PFSK-1 (cell line): ENCODE results near the gene PCDHA12.
"Not testable (repeated sequence)": the region's sequence is repeated elsewhere in the genome, so short reads cannot be mapped to it uniquely, and the experiment has no call there.

Experiments used
- FOXP2 ChIP-seq: optimal IDR thresholded peaks from 2 replicates; pipeline ENCODE3; 2011; ENCODE audit warnings: borderline replicate concordance, control low read depth, inconsistent platforms; ENCODE audit not compliant: insufficient read depth; ENCODE audit errors: extremely low read length, extremely low read depth
- POLR2AphosphoS5 ChIP-seq: IDR thresholded peaks from 2 replicates; pipeline ENCODE4 v1.6.1; 2012; ENCODE audit warnings: low read depth, mild to moderate bottlenecking, control low read depth, low read length, moderate library complexity
- SIN3A ChIP-seq: IDR thresholded peaks from 2 replicates; pipeline ENCODE4 v1.6.1; 2012; ENCODE audit warnings: mild to moderate bottlenecking, low read length, moderate library complexity, borderline replicate concordance; ENCODE audit not compliant: insufficient read depth
- TAF1 ChIP-seq: IDR thresholded peaks from 2 replicates; pipeline ENCODE4 v1.6.1; 2012; ENCODE audit warnings: low read length, control low read depth, borderline replicate concordance; ENCODE audit not compliant: insufficient read depth
- TF ChIP-seq, protein P1 (sequence below), 2 experiments: IDR thresholded peaks; 2 replicates each; pipeline versions ENCODE4 v1.6.1 to v1.8.0; 2011 to 2012; ENCODE audit warnings: low read depth in 2 of 2, low read length in 2 of 2, control low read depth in 1 of 2, inconsistent platforms in 1 of 2, mild to moderate bottlenecking in 1 of 2, moderate library complexity in 1 of 2; ENCODE audit not compliant: insufficient read depth in 1 of 2

The PCDHA12 gene

DNA sequence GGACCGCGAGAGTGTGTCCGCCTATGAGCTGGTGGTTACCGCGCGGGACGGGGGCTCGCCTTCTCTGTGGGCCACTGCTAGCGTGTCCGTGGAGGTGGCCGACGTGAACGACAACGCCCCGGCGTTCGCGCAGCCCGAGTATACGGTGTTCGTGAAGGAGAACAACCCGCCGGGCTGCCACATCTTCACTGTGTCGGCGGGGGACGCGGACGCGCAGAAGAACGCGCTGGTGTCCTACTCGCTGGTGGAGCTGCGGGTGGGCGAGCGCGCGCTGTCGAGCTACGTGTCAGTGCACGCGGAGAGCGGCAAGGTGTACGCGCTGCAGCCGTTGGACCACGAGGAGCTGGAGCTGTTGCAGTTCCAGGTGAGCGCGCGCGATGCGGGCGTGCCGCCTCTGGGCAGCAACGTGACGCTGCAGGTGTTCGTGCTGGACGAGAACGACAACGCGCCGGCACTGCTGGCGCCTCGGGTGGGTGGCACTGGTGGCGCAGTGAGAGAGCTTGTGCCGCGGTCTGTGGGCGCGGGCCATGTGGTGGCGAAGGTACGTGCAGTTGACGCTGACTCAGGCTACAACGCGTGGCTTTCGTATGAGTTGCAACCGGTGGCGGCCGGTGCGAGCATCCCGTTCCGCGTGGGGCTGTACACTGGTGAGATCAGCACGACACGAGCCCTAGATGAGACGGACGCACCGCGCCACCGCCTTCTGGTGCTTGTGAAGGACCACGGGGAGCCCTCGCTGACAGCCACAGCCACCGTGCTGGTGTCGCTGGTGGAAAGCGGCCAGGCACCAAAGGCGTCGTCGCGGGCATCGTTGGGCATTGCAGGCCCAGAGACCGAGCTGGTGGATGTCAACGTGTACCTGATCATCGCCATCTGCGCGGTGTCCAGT is 39.2 kb upstream of the PCDHA12 start:
- TF ChIP-seq, protein P1, sequence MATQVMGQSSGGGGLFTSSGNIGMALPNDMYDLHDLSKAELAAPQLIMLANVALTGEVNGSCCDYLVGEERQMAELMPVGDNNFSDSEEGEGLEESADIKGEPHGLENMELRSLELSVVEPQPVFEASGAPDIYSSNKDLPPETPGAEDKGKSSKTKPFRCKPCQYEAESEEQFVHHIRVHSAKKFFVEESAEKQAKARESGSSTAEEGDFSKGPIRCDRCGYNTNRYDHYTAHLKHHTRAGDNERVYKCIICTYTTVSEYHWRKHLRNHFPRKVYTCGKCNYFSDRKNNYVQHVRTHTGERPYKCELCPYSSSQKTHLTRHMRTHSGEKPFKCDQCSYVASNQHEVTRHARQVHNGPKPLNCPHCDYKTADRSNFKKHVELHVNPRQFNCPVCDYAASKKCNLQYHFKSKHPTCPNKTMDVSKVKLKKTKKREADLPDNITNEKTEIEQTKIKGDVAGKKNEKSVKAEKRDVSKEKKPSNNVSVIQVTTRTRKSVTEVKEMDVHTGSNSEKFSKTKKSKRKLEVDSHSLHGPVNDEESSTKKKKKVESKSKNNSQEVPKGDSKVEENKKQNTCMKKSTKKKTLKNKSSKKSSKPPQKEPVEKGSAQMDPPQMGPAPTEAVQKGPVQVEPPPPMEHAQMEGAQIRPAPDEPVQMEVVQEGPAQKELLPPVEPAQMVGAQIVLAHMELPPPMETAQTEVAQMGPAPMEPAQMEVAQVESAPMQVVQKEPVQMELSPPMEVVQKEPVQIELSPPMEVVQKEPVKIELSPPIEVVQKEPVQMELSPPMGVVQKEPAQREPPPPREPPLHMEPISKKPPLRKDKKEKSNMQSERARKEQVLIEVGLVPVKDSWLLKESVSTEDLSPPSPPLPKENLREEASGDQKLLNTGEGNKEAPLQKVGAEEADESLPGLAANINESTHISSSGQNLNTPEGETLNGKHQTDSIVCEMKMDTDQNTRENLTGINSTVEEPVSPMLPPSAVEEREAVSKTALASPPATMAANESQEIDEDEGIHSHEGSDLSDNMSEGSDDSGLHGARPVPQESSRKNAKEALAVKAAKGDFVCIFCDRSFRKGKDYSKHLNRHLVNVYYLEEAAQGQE (IDR thresholded peaks at IDR 0.05; ENCODE audit: insufficient read depth in 1 of 2, low read depth in 2 of 2, low read length in 2 of 2): no peak
- TF ChIP-seq SIN3A (no peak), TAF1 (no peak), FOXP2 (no peak), POLR2AphosphoS5 (no peak)

DNA sequence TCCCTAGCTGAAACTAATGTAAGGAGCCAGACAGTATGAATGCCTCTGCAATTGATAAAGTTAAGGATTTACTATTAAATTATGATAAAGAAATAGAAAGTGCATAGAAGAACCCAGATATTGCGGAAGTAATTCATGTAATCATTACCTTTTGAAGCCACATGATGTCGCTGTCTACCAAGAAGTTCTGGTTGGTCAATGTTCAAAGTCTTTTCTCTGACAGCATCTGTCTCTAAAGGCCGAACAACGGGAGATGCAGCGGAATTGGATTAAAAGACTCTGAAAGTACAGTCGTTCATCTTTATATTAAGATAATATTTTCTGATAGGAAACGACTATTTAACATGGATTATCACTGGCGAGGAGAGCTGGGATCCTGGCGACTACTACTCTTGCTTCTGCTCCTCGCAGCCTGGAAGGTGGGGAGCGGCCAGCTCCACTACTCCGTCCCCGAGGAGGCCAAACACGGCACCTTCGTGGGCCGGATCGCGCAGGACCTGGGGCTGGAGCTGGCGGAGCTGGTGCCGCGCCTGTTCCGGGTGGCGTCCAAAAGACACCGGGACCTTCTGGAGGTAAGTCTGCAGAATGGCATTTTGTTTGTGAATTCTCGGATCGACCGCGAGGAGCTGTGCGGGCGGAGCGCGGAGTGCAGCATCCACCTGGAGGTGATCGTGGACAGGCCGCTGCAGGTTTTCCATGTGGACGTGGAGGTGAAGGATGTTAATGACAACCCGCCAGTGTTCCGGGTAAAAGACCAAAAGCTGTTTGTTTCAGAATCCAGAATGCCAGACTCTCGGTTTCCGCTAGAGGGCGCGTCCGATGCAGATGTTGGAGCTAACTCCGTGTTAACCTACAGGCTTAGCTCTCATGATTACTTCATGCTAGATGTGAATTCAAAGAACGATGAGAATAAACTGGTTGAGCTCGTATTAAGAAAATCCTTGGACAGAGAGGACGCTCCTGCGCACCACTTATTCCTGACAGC is 33.8 kb upstream of the PCDHA12 start, which contains the start of gene PCDHA8:
TSS of gene PCDHA8 (plus strand) at position 210 of the 985 bp plus-strand sequence. CDS start at position 345, 135 bp downstream.
- no peak for TF ChIP-seq TAF1
- no peak for TF ChIP-seq SIN3A
- TF ChIP-seq POLR2AphosphoS5: no peak
- TF ChIP-seq FOXP2: no peak
- TF ChIP-seq, protein P1 (IDR thresholded peaks at IDR 0.05; ENCODE audit: insufficient read depth in 1 of 2, low read depth in 2 of 2, low read length in 2 of 2): no peak

DNA sequence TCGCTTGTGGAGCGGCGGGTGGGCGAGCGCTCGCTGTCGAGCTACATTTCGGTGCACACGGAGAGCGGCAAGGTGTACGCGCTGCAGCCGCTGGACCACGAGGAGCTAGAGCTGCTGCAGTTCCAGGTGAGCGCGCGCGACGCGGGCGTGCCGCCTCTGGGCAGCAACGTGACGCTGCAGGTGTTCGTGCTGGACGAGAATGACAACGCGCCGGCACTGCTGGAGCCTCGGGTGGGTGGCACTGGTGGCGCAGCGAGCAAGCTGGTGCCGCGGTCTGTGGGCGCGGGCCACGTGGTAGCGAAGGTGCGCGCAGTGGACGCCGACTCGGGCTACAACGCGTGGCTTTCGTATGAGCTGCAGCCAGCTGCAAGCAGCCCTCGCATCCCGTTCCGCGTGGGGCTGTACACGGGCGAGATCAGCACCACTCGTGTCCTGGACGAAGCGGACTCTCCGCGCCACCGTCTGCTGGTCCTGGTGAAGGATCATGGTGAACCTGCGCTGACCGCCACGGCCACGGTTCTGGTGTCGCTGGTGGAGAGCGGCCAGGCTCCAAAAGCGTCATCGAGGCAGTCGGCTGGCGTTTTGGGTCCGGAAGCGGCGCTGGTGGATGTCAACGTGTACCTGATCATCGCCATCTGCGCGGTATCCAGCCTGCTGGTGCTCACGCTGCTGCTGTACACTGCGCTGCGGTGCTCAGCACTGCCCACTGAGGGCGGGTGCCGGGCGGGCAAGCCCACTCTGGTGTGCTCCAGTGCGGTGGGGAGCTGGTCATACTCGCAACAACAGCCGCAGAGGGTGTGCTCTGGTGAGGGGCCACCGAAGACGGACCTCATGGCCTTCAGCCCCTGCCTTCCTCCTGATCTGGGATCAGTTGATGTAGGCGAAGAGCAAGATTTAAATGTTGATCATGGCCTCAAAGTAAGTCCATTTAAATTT is 32.0 kb upstream of the PCDHA12 start:
- TF ChIP-seq TAF1 (no peak), SIN3A (no peak), FOXP2 (no peak), POLR2AphosphoS5 (no peak)
- TF ChIP-seq, protein P1 (IDR thresholded peaks at IDR 0.05; ENCODE audit: insufficient read depth in 1 of 2, low read depth in 2 of 2, low read length in 2 of 2): no peak

DNA sequence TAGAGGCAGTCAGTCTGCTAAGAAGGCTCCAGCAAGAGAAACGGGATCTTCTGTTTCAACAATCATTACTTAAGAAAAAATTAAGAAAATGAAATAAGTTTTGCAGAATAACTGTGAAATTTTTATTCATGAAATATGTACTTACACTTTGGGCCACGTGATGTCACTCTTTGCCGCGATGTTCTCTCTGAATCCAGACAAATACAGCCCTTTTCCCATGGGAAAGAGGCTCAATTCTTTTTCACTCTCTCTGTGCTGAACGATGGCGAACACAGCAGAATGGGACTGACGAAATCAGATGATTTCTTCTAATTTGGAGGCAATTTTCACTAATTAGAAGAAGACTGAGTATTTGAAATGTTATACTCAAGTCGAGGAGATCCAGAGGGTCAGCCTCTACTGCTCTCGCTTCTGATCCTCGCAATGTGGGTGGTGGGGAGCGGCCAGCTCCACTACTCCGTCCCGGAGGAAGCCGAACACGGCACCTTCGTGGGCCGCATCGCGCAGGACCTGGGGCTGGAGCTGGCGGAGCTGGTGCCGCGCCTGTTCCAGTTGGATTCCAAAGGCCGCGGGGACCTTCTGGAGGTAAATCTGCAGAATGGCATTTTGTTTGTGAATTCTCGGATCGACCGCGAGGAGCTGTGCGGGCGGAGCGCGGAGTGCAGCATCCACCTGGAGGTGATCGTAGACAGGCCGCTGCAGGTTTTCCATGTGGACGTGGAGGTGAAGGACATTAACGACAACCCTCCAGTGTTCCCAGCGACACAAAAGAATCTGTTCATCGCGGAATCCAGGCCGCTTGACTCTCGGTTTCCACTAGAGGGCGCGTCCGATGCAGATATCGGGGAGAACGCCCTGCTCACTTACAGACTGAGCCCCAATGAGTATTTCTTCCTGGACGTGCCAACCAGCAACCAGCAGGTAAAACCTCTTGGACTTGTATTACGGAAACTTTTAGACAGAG is 26.7 kb upstream of the PCDHA12 start, which contains the start of gene PCDHA9:
TSS of gene PCDHA9 (plus strand) at position 244 of the 964 bp plus-strand sequence. CDS start at position 358, 114 bp downstream.
- not testable (repeated sequence) for TF ChIP-seq SIN3A, TAF1
- TF ChIP-seq, protein P1 (IDR thresholded peaks at IDR 0.05; ENCODE audit: insufficient read depth in 1 of 2, low read depth in 2 of 2, low read length in 2 of 2): not testable (repeated sequence)
